GM18505 (cell line): ENCODE data around the gene NGDN.

Experiments used
- ATAC-seq: cut with Tn5 transposase; IDR thresholded peaks from one replicate; pipeline ENCODE4 v1.9.1; 2021; ENCODE audit not compliant: unreplicated experiment
- POLR2A ChIP-seq: IDR thresholded peaks from 4 replicates; pipeline ENCODE4 v1.6.1; 2011; ENCODE audit warnings: borderline replicate concordance; ENCODE audit not compliant: insufficient read depth, insufficient read length; ENCODE audit errors: extremely low read depth

Gene NGDN

DNA sequence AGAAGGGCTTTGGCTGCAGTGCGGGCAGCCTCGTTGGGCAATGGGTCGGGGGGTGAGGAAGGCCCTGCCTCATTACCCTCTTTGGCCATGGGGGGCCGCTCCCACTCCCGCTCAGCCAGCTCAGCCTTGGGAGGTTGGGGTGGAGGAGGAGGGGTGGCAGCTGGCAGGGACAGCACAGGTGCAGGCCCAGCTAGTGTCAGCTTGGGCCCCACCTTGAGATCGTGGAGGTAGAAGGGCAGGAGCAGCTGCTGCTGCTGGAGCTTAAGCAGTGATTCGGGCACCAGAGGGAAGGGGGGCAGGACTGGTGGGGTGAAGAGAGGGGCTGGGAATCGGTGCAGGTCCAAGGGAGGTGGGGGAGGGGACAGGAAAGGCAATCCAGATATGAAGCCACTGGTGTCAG is 56.1 kb downstream of the NGDN start:
- ATAC-seq: no peak
- no peak for TF ChIP-seq POLR2A
